GM19438 (cell line): ENCODE results near the gene VASP.

ENCODE experiments used
- ATAC-seq: cut with Tn5 transposase; IDR thresholded peaks from one replicate; pipeline ENCODE4 v1.9.1; 2021; ENCODE audit warnings: low read depth; ENCODE audit not compliant: unreplicated experiment

VASP gene

DNA sequence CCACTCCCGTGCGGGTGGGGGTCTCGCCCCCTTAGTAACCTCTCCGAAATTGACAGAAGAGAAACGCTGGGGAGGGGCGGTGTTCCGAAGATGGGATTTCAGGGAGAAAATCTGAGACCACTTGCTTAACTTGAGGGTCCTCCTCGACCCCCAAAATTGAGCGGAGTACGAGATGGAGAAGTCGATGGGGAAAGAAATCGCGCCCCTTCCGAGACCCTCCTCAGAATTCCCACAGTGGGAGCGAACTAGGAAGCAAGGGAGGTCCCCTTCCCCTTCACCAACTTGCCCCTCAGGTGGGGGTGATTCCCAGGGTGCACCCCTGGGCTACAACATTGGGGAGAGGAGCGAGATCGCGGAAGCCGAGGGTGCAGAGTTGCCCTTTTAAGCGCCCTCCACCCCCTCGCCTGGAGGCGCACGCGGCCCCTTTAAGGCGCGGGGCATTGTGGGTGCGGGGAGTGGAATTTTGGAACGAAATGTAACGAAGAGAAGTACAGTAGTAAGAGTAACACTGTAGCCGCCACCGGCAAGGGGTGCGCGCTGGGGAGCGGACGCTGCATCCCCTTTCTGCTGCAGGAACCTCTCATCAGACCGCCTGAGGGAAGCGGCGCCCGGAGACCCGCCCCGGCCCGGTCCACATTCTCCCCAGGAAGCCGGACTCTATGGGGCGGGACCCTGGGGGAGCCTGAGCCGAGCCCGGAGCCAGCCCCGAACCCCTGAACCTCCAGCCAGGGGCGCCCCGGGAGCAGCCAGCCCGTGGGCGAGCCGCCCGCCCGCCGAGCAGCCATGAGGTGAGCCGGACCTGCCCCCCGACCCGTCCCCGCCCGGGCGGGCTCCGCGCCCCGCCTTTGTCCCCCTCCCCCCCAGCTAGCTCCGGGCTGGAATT lies at the start of gene VASP:
Gene VASP (plus strand): TSS at position 491 of the 883 bp plus-strand sequence. CDS start 293 bp downstream, at position 784.
- ATAC-seq, result peak; percentile 37

DNA sequence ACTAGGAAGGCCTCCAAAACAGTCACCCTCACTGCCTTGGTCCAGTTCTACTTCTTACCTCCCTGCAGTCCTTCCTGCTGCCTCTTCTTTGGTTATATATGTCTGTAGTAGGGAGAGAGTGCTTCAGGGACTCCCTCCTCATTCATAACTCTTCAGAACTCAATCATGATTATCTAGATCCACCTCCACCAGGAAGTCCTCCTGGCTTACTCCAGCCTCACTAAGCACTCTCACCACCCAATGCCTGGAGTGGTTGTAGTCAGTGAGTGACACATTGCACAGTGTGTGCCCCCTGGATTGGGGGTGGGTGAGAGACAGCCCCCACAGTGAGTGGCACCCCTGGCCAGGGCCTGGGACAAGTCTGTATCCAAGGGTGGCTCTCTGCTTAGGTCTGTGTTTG lies 49.5 kb upstream of the VASP start:
- ATAC-seq, result no peak

DNA sequence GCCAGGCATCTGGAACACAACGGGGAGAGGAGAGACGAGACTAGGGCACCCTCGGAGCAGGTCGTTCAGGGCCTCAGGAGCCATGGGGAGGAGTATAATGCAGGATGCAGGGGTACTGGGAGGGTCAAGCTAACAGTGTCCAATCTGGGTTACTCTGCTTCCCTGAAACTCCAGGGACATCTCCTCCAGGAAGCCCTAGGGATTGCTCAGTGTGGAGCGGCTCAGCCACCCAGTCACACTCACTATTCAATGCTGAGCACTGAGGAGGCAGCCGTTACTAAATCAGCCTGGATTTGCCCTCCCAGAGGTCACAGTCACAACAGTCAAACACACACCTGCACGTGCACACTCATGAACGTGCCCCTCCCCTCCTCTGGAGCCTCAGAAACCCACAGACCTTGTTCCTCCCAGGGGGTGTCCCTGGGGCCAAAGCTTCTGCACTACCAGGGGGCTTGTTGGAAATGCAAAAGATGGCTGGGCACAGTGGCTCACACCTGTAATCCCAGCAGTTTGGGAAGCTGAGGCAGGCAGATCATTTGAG lies 46.4 kb upstream of the VASP start:
- ATAC-seq, result no peak

DNA sequence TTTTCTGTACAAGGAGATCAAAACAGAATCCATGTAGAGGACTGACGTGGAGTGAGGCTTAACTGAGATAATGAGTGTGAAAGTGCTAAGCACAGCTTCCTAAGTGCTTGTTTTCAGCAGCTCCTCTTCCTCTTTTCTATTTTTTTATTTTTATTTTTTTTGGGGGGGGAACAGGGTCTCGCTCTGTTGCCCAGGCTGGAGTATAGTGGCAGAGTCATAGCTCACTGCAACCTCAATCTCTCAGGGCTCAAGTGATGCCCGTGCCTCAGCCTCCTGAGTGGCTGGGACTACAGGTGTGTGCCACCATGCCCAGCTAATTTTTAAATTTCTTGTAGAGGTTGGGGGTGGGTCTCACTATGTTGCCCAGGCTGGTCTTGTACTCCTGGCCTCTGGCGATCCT lies 45.1 kb upstream of the VASP start:
- no peak for ATAC-seq

DNA sequence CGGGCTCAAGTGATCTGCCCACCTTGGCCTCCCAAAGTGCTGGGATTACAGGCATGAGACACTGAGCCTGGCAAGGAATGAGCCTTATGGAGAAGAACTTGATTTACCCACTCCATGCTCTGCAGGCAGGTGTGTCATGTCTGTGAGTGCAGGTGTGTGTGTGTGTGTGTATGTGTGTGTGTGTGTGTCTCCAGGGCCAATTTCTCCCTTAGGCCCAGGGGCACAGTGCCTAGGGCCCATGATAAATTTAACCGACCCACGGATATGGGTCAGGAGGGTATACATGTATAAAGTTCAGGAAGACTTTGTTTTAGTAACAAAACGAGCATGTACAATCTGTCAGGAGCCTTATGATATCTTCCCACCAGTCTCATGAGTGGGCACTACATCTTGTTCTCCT lies 44.0 kb upstream of the VASP start:
- ATAC-seq, result no peak

- no peak for ATAC-seq
These were observed 43.0 kb upstream of the VASP start for GRCh38 chr19:45464274-45464673.

DNA sequence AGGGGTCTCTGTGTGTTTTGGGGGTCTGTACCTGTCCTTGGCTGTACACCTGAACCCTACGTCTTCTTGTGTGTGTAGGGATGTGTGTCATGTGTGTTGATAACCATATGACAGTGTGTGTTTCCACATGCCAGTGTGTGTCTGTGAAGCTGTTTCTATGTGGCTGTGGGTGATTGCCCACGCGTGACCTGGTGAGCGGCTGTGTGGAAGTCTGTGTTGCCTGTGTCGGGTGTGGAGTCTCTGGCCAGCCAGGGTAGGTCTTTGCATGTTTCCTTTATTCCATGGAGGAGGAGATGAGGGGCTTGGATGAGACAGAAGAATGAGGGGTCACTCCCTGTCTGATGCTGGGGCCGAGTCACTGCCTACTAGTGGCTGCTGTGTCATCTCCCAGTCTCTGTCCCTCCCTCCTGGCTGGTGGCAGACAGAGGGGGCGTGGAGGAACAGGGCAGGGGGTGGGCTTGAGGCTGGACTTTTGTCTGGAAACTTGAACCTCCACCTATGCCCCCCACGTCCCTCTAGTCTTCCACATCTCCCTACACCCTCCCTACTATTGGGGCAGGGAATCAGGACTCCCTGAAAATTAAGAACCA lies 42.3 kb upstream of the VASP start:
- ATAC-seq, result no peak

DNA sequence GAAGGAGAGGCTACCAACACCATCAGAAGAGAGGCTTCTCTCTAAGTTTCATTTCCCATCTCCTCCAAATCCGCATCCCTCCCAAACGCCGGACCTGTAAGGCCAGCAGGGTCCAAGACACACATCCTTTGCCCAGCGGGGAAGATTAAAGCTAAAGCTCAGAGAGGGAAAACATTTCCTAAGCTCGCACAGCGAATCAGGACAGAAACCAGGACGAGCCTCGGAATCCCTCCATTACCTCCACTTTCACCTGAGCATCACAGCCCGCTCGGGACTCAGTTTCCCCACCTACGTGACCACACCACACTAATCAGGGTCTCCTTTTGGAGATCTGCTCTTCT lies 40.2 kb upstream of the VASP start:
- ATAC-seq, result no peak

GRCh38 chr19:45467456-45468158 lies 39.7 kb upstream of the VASP start, which contains the start of gene FOSB:
Gene FOSB (plus strand): TSS chr19:45467996. CDS start chr19:45468587, 591 bp downstream.
- ATAC-seq, result no peak

DNA sequence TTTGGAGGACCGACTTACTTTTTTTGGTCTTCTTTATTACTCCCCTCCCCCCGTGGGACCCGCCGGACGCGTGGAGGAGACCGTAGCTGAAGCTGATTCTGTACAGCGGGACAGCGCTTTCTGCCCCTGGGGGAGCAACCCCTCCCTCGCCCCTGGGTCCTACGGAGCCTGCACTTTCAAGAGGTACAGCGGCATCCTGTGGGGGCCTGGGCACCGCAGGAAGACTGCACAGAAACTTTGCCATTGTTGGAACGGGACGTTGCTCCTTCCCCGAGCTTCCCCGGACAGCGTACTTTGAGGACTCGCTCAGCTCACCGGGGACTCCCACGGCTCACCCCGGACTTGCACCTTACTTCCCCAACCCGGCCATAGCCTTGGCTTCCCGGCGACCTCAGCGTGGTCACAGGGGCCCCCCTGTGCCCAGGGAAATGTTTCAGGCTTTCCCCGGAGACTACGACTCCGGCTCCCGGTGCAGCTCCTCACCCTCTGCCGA lies 39.1 kb upstream of the VASP start:
- no peak for ATAC-seq

GRCh38 chr19:45468803-45469131 lies 38.5 kb upstream of the VASP start:
- ATAC-seq, result peak; percentile 18

DNA sequence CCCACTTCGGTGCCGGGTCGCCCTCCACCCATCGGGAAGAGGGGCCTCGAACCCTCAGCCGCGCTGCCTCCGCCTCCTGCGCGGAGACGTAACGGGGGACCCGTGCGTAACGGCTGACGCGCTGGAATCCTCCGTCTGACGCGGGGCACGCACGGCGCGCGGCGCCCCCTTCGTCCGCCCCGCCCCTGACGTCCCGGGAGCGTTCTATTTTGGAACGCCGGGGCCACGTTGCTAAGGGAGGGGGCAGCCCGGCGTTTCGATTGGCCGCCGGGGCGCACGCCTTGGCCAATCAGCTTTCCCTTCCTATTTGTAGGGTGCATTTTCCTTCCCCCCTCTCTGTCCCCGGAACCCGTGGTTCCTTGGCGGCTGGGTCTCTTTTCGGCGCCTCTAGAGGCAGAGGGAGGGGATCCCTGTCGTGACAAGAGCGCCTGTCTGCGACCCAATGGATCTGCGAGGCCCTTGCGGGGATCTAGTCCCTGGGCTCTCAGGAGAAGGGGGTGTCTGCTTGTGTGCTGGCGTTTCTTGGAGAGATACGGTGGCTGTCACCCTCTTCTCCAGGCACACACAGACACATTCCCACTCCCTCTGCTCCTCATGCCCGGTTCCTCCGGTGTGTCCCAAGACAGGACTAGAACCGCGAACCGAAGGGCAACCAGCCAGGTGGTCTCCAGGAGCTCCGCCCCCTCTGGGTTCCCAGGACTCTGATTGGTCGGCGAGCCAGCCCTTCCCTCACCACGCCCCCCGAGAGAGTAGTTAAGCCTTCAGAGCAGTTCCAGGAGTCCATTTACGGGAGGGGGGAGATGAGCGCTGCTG lies 37.9 kb upstream of the VASP start:
- ATAC-seq, result peak; percentile 60

DNA sequence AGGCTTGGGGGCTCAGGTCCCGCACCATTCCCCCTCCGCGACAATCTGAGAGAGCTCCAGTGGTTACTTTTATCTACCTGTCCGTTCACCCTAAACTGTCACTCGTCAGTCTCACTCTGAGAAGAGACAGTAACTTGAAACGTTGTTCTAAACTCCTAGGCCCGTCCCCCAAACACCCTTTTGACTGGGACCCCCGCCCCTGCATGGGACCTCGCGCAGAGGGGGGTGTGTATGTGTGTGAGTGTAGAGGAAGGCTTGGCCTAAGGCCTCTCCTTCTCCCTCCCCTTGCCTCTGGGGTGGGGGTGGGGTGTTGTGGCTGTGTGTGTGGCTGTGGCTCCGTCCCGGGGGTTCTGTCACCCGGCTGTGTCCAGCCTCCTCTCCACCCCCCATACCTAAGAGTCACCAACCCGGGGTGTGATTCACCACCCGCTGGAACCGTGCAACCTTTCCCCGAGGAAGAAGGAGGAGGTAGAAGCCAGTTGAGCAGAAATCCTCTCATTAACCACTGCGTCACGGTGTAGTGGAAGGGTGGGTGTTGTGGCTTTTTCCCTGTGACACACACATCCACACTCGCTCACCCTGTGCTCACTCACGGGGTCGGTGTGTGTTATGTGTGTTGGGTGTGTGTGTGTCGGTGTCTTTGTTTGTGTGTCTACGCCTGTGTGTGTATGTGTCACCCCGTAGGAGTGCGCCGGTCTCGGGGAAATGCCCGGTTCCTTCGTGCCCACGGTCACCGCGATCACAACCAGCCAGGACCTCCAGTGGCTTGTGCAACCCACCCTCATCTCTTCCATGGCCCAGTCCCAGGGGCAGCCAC lies 37.1 kb upstream of the VASP start:
- no peak for ATAC-seq

GRCh38 chr19:45470762-45471081 lies 36.6 kb upstream of the VASP start:
- no peak for ATAC-seq

GRCh38 chr19:45471111-45471930 lies 36.0 kb upstream of the VASP start:
- no peak for ATAC-seq

DNA sequence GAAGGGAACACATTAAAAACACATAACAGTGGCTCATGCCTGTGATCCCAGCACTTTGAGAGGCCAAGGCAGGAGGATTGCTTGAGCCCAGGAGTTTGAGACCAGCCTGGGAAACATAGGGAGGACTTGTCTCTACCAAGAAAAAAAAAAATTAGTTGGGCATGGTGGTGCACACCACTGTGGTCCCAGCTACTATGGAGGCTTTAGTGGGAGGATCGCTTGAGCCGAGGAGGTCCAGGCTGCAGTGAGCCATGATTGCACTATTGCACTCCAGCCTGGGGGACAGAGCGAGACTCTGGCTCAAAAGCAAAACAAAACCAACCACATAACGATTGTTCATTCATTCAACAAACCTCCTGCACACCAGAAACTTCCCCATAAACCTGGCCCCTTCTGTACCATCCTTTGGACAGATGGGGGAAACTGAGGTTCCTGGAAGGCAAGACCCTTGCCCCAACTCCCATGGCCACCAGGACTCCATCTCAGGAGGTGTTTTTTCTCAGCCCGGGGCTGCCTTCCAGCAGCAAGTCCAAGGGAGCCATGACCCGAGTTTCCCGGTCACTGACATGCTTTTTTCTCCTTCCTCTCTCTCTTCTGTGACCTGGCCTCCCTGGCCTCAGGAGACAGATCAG lies 35.2 kb upstream of the VASP start:
- no peak for ATAC-seq

GRCh38 chr19:45472563-45473366 lies 34.5 kb upstream of the VASP start:
- ATAC-seq, result no peak

GRCh38 chr19:45473367-45473681 lies 34.0 kb upstream of the VASP start:
- ATAC-seq, result no peak
